GM12875 (cell line): ENCODE measurements around the gene TMCC3.
"Not testable (repeated sequence)": the region's sequence is repeated elsewhere in the genome, so short reads cannot be mapped to it uniquely, and the experiment has no call there.

ENCODE experiments used
- H3K4me3 ChIP-seq: one replicate; pipeline ENCODE4 v1.5.1; 2011; ENCODE audit warnings: low read depth, low read length, control low read depth
- TF ChIP-seq, protein P1 (sequence below): IDR thresholded peaks from 2 replicates; pipeline ENCODE4 v1.5.1; 2011; ENCODE audit warnings: low read depth, mild to moderate bottlenecking, control low read depth, inconsistent platforms, low read length, moderate library complexity, borderline replicate concordance; ENCODE audit not compliant: insufficient read depth

TMCC3 gene

DNA sequence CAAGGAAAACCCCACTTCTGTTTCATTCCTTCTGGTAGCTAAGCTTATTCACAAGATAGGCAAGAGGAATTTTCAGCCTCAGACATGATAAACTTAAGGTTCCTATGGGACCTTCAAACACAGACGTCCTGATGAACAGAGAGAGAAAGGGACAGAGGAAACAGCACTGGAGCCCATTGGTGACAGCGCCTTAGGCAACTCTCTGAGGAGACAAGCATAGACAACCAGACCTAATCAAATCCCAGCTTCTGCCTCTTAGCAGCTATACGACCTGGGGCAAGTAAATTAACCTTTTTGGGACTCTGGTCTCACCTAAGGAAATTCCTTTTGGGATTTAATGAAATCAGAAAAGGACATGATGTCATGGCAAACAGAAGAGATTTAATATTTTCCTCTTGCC, 33.3 kb downstream of the TMCC3 start:
- H3K4me3 ChIP-seq = no peak overlapping the region
- TF ChIP-seq, protein P1, sequence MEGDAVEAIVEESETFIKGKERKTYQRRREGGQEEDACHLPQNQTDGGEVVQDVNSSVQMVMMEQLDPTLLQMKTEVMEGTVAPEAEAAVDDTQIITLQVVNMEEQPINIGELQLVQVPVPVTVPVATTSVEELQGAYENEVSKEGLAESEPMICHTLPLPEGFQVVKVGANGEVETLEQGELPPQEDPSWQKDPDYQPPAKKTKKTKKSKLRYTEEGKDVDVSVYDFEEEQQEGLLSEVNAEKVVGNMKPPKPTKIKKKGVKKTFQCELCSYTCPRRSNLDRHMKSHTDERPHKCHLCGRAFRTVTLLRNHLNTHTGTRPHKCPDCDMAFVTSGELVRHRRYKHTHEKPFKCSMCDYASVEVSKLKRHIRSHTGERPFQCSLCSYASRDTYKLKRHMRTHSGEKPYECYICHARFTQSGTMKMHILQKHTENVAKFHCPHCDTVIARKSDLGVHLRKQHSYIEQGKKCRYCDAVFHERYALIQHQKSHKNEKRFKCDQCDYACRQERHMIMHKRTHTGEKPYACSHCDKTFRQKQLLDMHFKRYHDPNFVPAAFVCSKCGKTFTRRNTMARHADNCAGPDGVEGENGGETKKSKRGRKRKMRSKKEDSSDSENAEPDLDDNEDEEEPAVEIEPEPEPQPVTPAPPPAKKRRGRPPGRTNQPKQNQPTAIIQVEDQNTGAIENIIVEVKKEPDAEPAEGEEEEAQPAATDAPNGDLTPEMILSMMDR = no peak

DNA sequence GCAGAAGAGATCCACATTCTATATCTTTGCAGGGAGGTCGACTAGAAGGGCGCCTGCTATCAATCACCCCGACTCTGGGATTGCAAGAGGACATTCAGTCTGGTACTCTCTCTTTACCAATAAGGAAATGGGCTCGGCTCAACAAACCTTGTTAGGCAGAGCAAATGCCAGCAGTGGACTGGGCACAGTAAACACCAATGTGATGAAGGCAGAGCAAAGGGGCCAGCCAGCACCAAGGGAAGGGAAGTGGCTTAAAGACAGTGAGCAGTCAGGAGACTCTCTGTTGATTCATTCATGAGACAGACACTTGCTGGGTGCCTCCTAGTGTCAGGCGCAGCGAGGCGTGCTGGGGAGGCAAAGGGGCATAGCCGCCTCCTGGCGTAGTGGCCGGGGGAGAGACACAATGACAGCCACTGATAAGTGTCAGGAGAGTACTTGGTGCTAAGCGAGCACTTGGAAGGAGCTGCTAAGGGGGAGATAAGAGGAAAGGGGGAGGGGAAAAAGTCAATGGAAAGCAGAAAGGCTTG, 34.1 kb downstream of the TMCC3 start:
- no peak overlapping the region for H3K4me3 ChIP-seq
- TF ChIP-seq, protein P1 = no peak

DNA sequence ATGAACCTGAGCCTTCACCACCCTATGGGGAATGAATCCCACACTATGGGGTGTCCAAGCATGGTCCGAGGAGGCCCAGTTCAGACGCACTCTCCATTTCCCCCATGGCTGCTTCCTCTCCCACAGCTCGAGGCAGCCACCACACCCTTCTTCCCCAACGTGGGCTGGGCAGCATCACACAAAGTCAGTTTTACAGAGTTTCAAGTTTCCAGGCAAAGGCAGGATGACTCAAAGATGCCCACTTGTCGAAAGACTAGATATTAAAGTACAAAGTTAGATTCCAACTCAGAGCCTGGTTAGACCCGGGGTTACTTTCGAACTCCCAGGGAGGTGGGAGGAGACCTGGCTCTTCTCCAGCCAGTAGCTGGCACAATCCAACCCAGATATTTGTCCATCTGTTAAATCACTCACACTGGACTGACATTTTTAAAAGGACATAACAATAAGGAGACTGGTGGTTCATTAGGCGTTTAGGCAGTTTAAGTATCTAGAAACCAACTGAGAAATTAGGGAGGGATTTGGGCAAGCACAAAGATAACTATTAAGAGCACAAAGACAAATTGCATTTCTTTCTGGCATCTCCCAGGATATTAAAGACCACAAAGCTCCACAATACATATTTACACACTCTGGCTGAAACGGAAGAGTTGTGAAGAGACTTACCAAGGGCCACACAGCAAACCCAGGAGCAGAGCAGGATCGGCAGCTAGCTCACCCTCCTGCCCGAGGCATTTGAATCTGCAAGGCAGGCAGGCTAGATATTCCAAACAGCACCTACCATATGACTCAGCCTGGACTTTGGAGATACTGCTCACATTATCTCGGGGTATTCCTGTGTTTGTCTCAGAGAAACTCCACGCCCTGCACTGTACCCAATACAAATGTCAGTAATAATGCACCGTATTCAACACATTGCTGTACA, 34.8 kb downstream of the TMCC3 start:
- TF ChIP-seq, protein P1 = no peak
- H3K4me3 ChIP-seq = no peak overlapping the region

DNA sequence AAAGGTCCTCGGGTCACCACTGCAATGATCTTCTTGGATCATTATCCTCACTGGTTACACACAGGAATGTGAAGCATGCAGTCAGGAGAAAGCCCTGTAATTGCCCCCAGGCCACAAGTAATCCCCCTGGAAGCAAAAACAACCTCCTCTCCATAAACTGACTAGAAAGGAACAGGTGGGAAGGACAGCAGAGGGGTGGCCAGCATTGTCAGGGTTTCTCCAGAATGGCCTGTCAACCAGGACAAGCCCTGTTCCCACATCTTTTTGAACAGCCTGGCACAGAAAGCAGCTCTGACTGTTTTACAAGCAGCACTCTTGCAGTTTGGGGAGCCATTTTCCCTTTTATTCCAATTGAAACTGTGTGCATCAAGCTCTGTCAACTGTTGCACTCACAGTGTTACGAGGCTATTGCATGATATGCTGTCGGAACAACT, 36.1 kb downstream of the TMCC3 start:
- no peak overlapping the region for H3K4me3 ChIP-seq
- TF ChIP-seq, protein P1 = no peak

DNA sequence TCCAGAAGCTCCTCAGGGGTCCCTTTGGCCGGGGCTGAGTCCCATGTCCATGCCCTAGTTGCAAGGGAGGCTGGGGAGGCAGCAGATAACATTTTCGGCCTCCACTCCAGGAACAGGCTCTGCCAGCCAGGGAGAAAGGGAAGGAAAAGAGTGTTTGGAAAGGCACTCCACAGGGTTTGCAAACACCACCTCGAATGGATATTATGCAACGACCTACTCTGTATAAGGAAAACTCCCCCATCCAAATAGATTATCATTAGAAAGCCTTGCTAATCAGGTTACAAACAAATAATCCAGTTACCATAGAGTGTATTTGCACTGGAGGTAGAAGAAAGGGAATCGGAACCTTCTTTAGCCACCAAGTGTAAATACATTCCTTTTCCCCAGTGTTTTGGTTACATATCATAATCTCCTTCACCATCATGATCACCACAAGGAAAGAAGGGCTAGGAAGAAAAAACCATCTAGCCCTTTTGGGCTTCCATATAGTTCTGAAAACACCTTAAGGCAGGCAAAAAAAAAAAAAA, 40.4 kb downstream of the TMCC3 start:
- H3K4me3 ChIP-seq = no peak overlapping the region
- TF ChIP-seq, protein P1 = no peak

DNA sequence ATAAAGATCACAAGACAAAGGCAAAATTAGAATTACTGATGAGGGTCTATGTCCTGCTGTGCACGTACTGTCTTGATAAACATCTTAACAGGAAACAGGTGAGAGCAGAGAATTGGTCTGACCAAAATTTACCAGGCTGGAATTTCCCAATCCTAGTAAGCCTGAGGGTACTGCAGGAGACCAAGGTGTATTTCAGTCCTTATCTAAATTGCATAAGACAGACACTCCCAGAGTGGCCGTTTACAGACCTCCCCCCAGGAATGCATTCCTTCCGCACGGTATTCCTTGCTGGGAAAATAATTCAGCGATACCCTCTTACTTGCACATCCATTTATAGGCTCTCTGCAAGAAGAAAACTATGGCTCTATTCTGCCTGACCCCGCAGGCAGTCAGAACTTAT, 43.5 kb downstream of the TMCC3 start:
- not testable (repeated sequence) for H3K4me3 ChIP-seq

DNA sequence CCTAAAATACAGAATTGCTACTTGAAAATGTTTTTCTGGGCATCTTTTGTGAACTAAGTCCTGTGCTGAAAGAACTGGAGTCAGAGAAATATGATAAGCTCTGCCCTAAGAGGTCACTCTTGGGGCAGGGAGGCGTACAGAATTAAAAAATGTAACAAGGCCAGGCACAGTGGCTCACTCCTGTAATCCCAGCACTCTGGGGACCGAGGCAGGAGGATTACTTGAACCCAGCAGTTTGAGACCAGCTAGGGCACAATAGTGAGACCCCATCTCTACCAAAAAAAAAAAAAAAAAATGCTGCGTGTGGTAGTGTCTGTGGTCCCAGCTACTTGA, 46.0 kb downstream of the TMCC3 start:
- H3K4me3 ChIP-seq = no peak overlapping the region
- TF ChIP-seq, protein P1 = no peak
